GM12801 (cell line): ENCODE measurements around the gene TCF4.

Experiments used
- CTCF ChIP-seq: IDR thresholded peaks from one replicate; pipeline ENCODE4 v1.5.1; 2011; ENCODE audit warnings: control low read depth; ENCODE audit not compliant: insufficient read length; ENCODE audit errors: extremely low read depth

The TCF4 gene

GRCh38 chr18:55251254-55251971 is 336.6 kb downstream of the TCF4 start:
- TF ChIP-seq CTCF, result no peak

- TF ChIP-seq CTCF, result no peak
Observed at GRCh38 chr18:55250768-55251173, 337.2 kb downstream of the TCF4 start.

GRCh38 chr18:55249550-55249949 is 338.4 kb downstream of the TCF4 start:
- no peak for TF ChIP-seq CTCF

- no peak for TF ChIP-seq CTCF
Observed at GRCh38 chr18:55248495-55248894, 339.5 kb downstream of the TCF4 start.

- no peak for TF ChIP-seq CTCF
Observed at GRCh38 chr18:55247032-55247431, 341.0 kb downstream of the TCF4 start.

GRCh38 chr18:55246278-55246677 is 341.7 kb downstream of the TCF4 start:
- no peak for TF ChIP-seq CTCF

- TF ChIP-seq CTCF, result no peak
Observed at GRCh38 chr18:55245211-55245614, 342.8 kb downstream of the TCF4 start.
